ENCODE results near the gene TEAD1. TPM values are rescaled to one million over a fixed set of nuclear protein-coding genes. Genes with fewer than 3 reads are reported as not detected.

TEAD1 gene
- total and polyA plus RNA-seq, 10 of the 15 experiments (the other 5 are each of a cell fraction or from before 2014, with no cell fraction given), result 0.01 to 0.59 (median 0.04) TPM; not detected in 6

- FAIRE-seq (no peak), DNase-seq (ENCODE audit: low read depth, low spot score) (no peak), ATAC-seq (no peak)
- intact Hi-C loops (cut with micrococcal nuclease; ENCODE audit: unreplicated experiment) (no loop called here), in situ Hi-C loops (cut with MboI) (no loop called here)
- ChIA-PET RAD21 (ENCODE audit: unreplicated experiment) (no interaction called here), SMC1A (ENCODE audit: uncharacterized antibody, unreplicated experiment) (interaction anchor here (1.0 to 1.5 kb wide), 2 partner anchors 13 to 210 kb away, joined by 3 to 4 read pairs; no protein-coding TSS in a partner anchor), POLR2A (no interaction called here), CTCF (interaction anchor here (1.0 to 1.9 kb wide), 2 partner anchors 24 to 212 kb away, joined by 3 to 4 read pairs; no protein-coding TSS in a partner anchor)
- H3K27ac ChIP-seq (ENCODE audit: control insufficient read depth, insufficient read depth), result no peak overlapping the region
- H2AFZ ChIP-seq (ENCODE audit: control insufficient read depth, low read depth, low read length), result no peak overlapping the region
- no peaks in the 10 kb centered on the region for H4K20me1 ChIP-seq (ENCODE audit: control insufficient read depth, insufficient read depth)
- no peaks in the 10 kb centered on the region for H3K4me1 ChIP-seq (ENCODE audit: control insufficient read depth, insufficient read depth, low read length)
- no TSS peak for BruUV-seq (replicated peaks)
- no peak overlapping the region for H3K4me2 ChIP-seq (ENCODE audit: control insufficient read depth, insufficient read depth)
- H3K79me2 ChIP-seq (ENCODE audit: control insufficient read depth, insufficient read depth, low read length), result no peaks in the 10 kb centered on the region
- H3K9ac ChIP-seq (ENCODE audit: control insufficient read depth, insufficient read depth, low read length), result no peak overlapping the region
- peaks cover 13 to 23% of the 10 kb centered on the region in 2 experiments for H3K27me3 ChIP-seq (replicated peaks in 1 of 2; ENCODE audit: control insufficient read depth in 2 of 2, insufficient read depth in 2 of 2, low read length in 1 of 2)
- H3K4me3 ChIP-seq, result no peak overlapping the region
- TF ChIP-seq NFIC (IDR thresholded peaks at IDR 0.05; ENCODE audit: low read depth, low read length), result no peak
- H3K36me3 ChIP-seq (ENCODE audit: control insufficient read depth in 2 of 2, insufficient read depth in 2 of 2, low read length in 1 of 2), result no peaks in the 10 kb centered on the region
- H3K9me3 ChIP-seq (replicated peaks; ENCODE audit: control insufficient read depth, insufficient read depth, low read length), result no peaks in the 10 kb centered on the region; the same call in 1 of the 3 replicates
- WGBS (ENCODE audit: insufficient coverage, insufficient replicate concordance, low lambda C conversion rate, missing lambda C conversion rate), result 39% methylated on average over 3 of the region's 3 CpGs
Measured at GRCh38 chr11:12678092-12678491, 3.9 kb downstream of the TEAD1 start.

DNA sequence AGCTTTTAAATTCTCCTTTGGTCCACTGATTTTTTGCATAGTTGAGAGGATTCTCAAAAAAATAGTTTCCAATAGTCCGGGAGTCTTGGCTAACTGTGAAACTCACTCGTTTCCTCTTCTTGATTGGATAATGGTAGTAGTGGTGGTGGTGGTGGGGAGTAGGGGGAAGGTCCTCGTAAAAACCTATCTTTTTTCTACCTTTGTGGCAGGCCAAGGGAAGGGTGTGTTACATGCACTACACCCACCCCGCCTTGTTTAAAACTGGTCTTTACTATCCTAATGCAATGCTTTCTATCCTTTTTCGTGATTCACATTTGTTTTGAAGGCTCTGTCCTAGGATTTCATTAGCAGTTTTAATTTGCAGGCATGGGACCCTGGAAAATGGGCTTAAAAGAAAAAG, 4.8 kb downstream of the TEAD1 start:
- Histone ChIP-seq H3K4me2 (ENCODE audit: control insufficient read depth, insufficient read depth) (no peak overlapping the region), H3K79me2 (ENCODE audit: control insufficient read depth, insufficient read depth, low read length) (no peaks in the 10 kb centered on the region), H3K9me3 (replicated peaks; ENCODE audit: control insufficient read depth, insufficient read depth, low read length) (no peaks in the 10 kb centered on the region; the same call in 2 of the 3 replicates), H3K9ac (ENCODE audit: control insufficient read depth, insufficient read depth, low read length) (no peak overlapping the region), H3K4me3 (no peak overlapping the region), H3K36me3 (ENCODE audit: control insufficient read depth in 2 of 2, insufficient read depth in 2 of 2, low read length in 1 of 2) (no peaks in the 10 kb centered on the region), H2AFZ (ENCODE audit: control insufficient read depth, low read depth, low read length) (no peak overlapping the region), H3K27ac (ENCODE audit: control insufficient read depth, insufficient read depth) (no peak overlapping the region), H3K4me1 (ENCODE audit: control insufficient read depth, insufficient read depth, low read length) (no peaks in the 10 kb centered on the region), H3K27me3 (replicated peaks in 1 of 2; ENCODE audit: control insufficient read depth in 2 of 2, insufficient read depth in 2 of 2, low read length in 1 of 2) (peaks cover 11 to 23% of the 10 kb centered on the region in 2 experiments), H4K20me1 (ENCODE audit: control insufficient read depth, insufficient read depth) (no peaks in the 10 kb centered on the region)
- DNase-seq (ENCODE audit: low read depth, low spot score) (no peak), ATAC-seq (no peak), FAIRE-seq (no peak)
- 17% methylated on average over 5 of the region's 5 CpGs for WGBS (ENCODE audit: insufficient coverage, insufficient replicate concordance, low lambda C conversion rate, missing lambda C conversion rate)
- TF ChIP-seq NFYA (IDR thresholded peaks at IDR 0.05; ENCODE audit: borderline replicate concordance, low read depth, low read length) (no peak), TAF1 (IDR thresholded peaks at IDR 0.05; ENCODE audit: borderline replicate concordance, low read depth, low read length) (no peak), NFXL1 (IDR thresholded peaks at IDR 0.05; ENCODE audit: borderline replicate concordance) (no peak), SKIL (IDR thresholded peaks at IDR 0.05; ENCODE audit: low read depth, poor library complexity, severe bottlenecking) (no peak), GABPA (IDR thresholded peaks at IDR 0.05; ENCODE audit: low read depth) (no peak), MTA2 (IDR thresholded peaks at IDR 0.05; ENCODE audit: low read depth) (no peak)
- TF ChIP-seq, protein P1, sequence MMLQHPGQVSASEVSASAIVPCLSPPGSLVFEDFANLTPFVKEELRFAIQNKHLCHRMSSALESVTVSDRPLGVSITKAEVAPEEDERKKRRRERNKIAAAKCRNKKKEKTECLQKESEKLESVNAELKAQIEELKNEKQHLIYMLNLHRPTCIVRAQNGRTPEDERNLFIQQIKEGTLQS (IDR thresholded peaks at IDR 0.05; ENCODE audit: borderline replicate concordance, extremely low read depth, low read depth, low read length), result no peak
- ChIA-PET SMC1A (ENCODE audit: uncharacterized antibody, unreplicated experiment) (no interaction called here), RAD21 (ENCODE audit: unreplicated experiment) (no interaction called here), CTCF (interaction anchor here (1.0 kb wide), 1 partner anchor 211 kb away, joined by 3 read pairs; no protein-coding TSS in a partner anchor), POLR2A (no interaction called here)
- intact Hi-C loops (cut with micrococcal nuclease; ENCODE audit: unreplicated experiment), result no loop called here
- BruUV-seq (replicated peaks), result no TSS peak
- in situ Hi-C loops (cut with MboI), result no loop called here
